ENCODE measurements around the gene GCFC2. TPM values are rescaled to one million over a fixed set of nuclear protein-coding genes. Genes with fewer than 3 reads are reported as not detected.
A peak's percentile ranks its signal among the peaks of the same experiment; 100 is the strongest.

GCFC2 gene
- total RNA-seq, 2 donors from 2014 or later = 10.0 to 13.5 TPM

GRCh38 chr2:75632813-75633212 lies 77.9 kb downstream of the GCFC2 start:
- TF ChIP-seq CTCF (IDR thresholded peaks at IDR 0.05) = no peak
- DNase-seq = no peak

GRCh38 chr2:75632091-75632701 lies 78.5 kb downstream of the GCFC2 start:
- no peaks in the 10 kb centered on the region for H3K4me1 ChIP-seq
- TF ChIP-seq CTCF (IDR thresholded peaks at IDR 0.05) = no peak
- no peaks in the 10 kb centered on the region for H3K27me3 ChIP-seq
- no peaks in the 10 kb centered on the region for H3K9me3 ChIP-seq
- H3K36me3 ChIP-seq = no peaks in the 10 kb centered on the region
- no peak overlapping the region for H3K9ac ChIP-seq (ENCODE audit: low read depth in 2 of 2, low read length in 2 of 2)
- intact Hi-C loops (cut with DNase I) = no loop called here
- no peak overlapping the region for H3K27ac ChIP-seq
- no peak for DNase-seq
- H3K4me3 ChIP-seq = no peak overlapping the region

More at GRCh38 chr2:75632813-75633212, 77.9 kb downstream of the GCFC2 start:
- Histone ChIP-seq H3K9me3 (no peaks in the 10 kb centered on the region), H3K4me1 (no peaks in the 10 kb centered on the region), H3K27me3 (no peaks in the 10 kb centered on the region), H3K4me3 (no peak overlapping the region), H3K27ac (no peak overlapping the region), H3K36me3 (no peaks in the 10 kb centered on the region), H3K9ac (ENCODE audit: low read depth in 2 of 2, low read length in 2 of 2) (no peak overlapping the region)
- intact Hi-C loops (cut with DNase I) = no loop called here

- no peaks in the 10 kb centered on the region for H3K36me3 ChIP-seq
- H3K9me3 ChIP-seq = no peaks in the 10 kb centered on the region
- intact Hi-C loops (cut with DNase I) = no loop called here
- no peaks in the 10 kb centered on the region for H3K4me1 ChIP-seq
- TF ChIP-seq CTCF (IDR thresholded peaks at IDR 0.05) = peak; percentile 81
- H3K9ac ChIP-seq (ENCODE audit: low read depth in 2 of 2, low read length in 2 of 2) = no peak overlapping the region
- no peak overlapping the region for H3K27ac ChIP-seq
- peak; percentile 64 for DNase-seq
- no peak overlapping the region for H3K4me3 ChIP-seq
- H3K27me3 ChIP-seq = no peaks in the 10 kb centered on the region
Observed at GRCh38 chr2:75627902-75628504, 82.7 kb downstream of the GCFC2 start.

- Histone ChIP-seq H3K27me3 (no peaks in the 10 kb centered on the region), H3K36me3 (no peaks in the 10 kb centered on the region), H3K9ac (ENCODE audit: low read depth in 2 of 2, low read length in 2 of 2) (no peak overlapping the region), H3K4me3 (no peak overlapping the region), H3K4me1 (no peaks in the 10 kb centered on the region), H3K9me3 (no peaks in the 10 kb centered on the region), H3K27ac (no peak overlapping the region)
- intact Hi-C loops (cut with DNase I) = no loop called here
- DNase-seq = no peak
- TF ChIP-seq CTCF (IDR thresholded peaks at IDR 0.05) = no peak
Observed at GRCh38 chr2:75622929-75623328, 87.8 kb downstream of the GCFC2 start.

- Histone ChIP-seq H3K9ac (ENCODE audit: low read depth in 2 of 2, low read length in 2 of 2) (no peak overlapping the region), H3K27me3 (no peaks in the 10 kb centered on the region), H3K9me3 (no peaks in the 10 kb centered on the region), H3K4me1 (no peaks in the 10 kb centered on the region), H3K4me3 (no peak overlapping the region), H3K27ac (no peak overlapping the region), H3K36me3 (no peaks in the 10 kb centered on the region)
- TF ChIP-seq CTCF (IDR thresholded peaks at IDR 0.05) = no peak
- no peak for DNase-seq
- intact Hi-C loops (cut with DNase I) = no loop called here
Observed at GRCh38 chr2:75622500-75622899, 88.2 kb downstream of the GCFC2 start.

All from colonic mucosa (tissue), 4 donors.